Osteoblast (primary cell): Measurements from ENCODE around the gene RARB. TPM values are rescaled to one million over a fixed set of nuclear protein-coding genes. Genes with fewer than 3 reads are reported as not detected.
A peak's percentile ranks its signal among the peaks of the same experiment; 100 is the strongest.

Source experiments
- DNase-seq: peaks from one replicate; pipeline ENCODE4 v3.0.0; 2011; ENCODE audit warnings: low spot score, mixed read lengths; ENCODE audit not compliant: insufficient read length; ENCODE audit errors: missing footprints
- H2AFZ ChIP-seq: 2 replicates; pipeline ENCODE4 v1.6.0; 2011; ENCODE audit warnings: mild to moderate bottlenecking, low read length
- H3K27ac ChIP-seq: 2 replicates; pipeline ENCODE4 v1.5.1; 2011; ENCODE audit warnings: mild to moderate bottlenecking, low read depth, low read length, moderate library complexity
- H3K27me3 ChIP-seq: 2 replicates; pipeline ENCODE4 v1.6.0; 2012; ENCODE audit warnings: mild to moderate bottlenecking, control low read depth, inconsistent platforms, low read length, moderate library complexity; ENCODE audit not compliant: insufficient read depth
- H3K36me3 ChIP-seq: 2 replicates; pipeline ENCODE4 v1.5.1; 2011; ENCODE audit warnings: mild to moderate bottlenecking, low read length, control low read depth, moderate library complexity; ENCODE audit not compliant: insufficient read depth
- H3K4me1 ChIP-seq: 2 replicates; pipeline ENCODE4 v1.5.1; 2011; ENCODE audit warnings: mild to moderate bottlenecking, low read length, control low read depth, moderate library complexity; ENCODE audit not compliant: insufficient read depth
- H3K4me2 ChIP-seq: 2 replicates; pipeline ENCODE4 v1.6.0; 2011; ENCODE audit warnings: mild to moderate bottlenecking, low read length; ENCODE audit not compliant: insufficient read depth
- H3K4me3 ChIP-seq: fragments of 200-600 bp; sonication (generic); 3 replicates; pipeline ENCODE4 v1.5.1; 2012; ENCODE audit warnings: mild to moderate bottlenecking, low read length, inconsistent platforms; ENCODE audit not compliant: insufficient read depth
- H3K79me2 ChIP-seq: 2 replicates; pipeline ENCODE4 v1.6.0; 2012; ENCODE audit warnings: mild to moderate bottlenecking, low read length, control low read depth, inconsistent platforms; ENCODE audit not compliant: insufficient read depth
- H3K9me3 ChIP-seq: 2 replicates; pipeline ENCODE4 v1.5.1; 2011; ENCODE audit warnings: low read depth, low read length, control low read depth
- H4K20me1 ChIP-seq: 2 replicates; pipeline ENCODE4 v1.6.0; 2012; ENCODE audit warnings: mild to moderate bottlenecking, low read length, control low read depth; ENCODE audit not compliant: insufficient read depth
- total RNA-seq: library from RNA; depleted of rRNA; stranded (reverse); fragments of >200 nt; gene quantifications from 2 replicates; pipeline ENCODE4 v1.2.3, GENCODE V29; 2012
- TF ChIP-seq, protein P1 (sequence below): IDR thresholded peaks from 2 replicates; pipeline ENCODE4 v1.5.1; 2011; ENCODE audit warnings: mild to moderate bottlenecking, low read depth, low read length, moderate library complexity; ENCODE audit errors: extremely low read depth

RARB gene
- total RNA-seq, 1 donor, result 7.6 TPM

DNA sequence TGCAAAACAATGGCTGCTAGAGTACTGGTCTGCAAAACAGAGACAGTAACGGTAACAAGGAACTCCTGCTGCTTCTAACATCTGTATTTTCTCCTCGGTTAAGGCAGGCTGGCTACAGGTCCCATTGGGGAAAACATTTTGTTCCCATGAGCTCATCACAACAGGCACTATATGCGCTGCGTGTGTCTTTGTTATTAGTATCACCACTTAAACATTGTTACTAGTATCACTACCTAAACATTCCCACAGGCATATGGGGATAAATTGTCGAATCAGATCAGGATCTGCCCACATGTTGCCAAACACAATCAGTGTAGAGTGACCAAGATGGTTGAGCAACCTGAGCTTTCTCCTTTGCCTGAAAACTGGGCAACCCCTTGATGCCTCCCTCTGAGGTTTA, 159.5 kb downstream of the RARB start:
- no peak overlapping the region for H3K4me3 ChIP-seq
- no peaks in the 10 kb centered on the region for H3K79me2 ChIP-seq
- TF ChIP-seq, protein P1, sequence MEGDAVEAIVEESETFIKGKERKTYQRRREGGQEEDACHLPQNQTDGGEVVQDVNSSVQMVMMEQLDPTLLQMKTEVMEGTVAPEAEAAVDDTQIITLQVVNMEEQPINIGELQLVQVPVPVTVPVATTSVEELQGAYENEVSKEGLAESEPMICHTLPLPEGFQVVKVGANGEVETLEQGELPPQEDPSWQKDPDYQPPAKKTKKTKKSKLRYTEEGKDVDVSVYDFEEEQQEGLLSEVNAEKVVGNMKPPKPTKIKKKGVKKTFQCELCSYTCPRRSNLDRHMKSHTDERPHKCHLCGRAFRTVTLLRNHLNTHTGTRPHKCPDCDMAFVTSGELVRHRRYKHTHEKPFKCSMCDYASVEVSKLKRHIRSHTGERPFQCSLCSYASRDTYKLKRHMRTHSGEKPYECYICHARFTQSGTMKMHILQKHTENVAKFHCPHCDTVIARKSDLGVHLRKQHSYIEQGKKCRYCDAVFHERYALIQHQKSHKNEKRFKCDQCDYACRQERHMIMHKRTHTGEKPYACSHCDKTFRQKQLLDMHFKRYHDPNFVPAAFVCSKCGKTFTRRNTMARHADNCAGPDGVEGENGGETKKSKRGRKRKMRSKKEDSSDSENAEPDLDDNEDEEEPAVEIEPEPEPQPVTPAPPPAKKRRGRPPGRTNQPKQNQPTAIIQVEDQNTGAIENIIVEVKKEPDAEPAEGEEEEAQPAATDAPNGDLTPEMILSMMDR, result no peak
- H3K4me1 ChIP-seq, result peaks cover 19% of the 10 kb centered on the region
- no peak for DNase-seq
- H4K20me1 ChIP-seq, result no peaks in the 10 kb centered on the region
- H3K9me3 ChIP-seq, result peaks cover under 1% of the 10 kb centered on the region
- H3K36me3 ChIP-seq, result no peaks in the 10 kb centered on the region
- H3K27ac ChIP-seq, result peak overlapping the region; percentile 48
- H3K4me2 ChIP-seq, result no peak overlapping the region
- no peak overlapping the region for H2AFZ ChIP-seq
- no peaks in the 10 kb centered on the region for H3K27me3 ChIP-seq

DNA sequence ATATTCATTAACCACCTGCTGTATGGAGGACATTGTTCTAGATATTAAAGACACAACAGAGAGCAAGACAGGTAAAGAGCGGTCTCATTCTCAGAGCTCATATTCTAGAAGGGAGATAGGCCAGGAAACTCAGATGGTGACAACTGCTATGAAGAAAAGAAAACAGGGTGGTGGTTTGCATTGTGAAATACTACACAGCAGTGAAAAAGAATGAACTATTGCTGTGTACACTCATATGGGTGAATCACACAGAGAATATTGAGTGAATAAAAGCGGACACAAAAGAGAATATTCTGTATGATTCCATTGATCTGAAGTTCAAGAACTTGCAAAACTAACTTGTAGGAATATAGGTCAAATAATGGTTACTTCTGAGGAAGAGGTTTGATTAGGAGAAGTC, 159.9 kb downstream of the RARB start:
- Histone ChIP-seq H3K27ac (peak overlapping the region; percentile 48), H3K36me3 (no peaks in the 10 kb centered on the region), H3K27me3 (no peaks in the 10 kb centered on the region), H2AFZ (no peak overlapping the region), H3K4me1 (peaks cover 24% of the 10 kb centered on the region), H3K4me3 (no peak overlapping the region), H3K9me3 (no peaks in the 10 kb centered on the region), H3K4me2 (no peak overlapping the region), H4K20me1 (no peaks in the 10 kb centered on the region), H3K79me2 (no peaks in the 10 kb centered on the region)
- no peak for DNase-seq
- TF ChIP-seq, protein P1, result no peak

DNA sequence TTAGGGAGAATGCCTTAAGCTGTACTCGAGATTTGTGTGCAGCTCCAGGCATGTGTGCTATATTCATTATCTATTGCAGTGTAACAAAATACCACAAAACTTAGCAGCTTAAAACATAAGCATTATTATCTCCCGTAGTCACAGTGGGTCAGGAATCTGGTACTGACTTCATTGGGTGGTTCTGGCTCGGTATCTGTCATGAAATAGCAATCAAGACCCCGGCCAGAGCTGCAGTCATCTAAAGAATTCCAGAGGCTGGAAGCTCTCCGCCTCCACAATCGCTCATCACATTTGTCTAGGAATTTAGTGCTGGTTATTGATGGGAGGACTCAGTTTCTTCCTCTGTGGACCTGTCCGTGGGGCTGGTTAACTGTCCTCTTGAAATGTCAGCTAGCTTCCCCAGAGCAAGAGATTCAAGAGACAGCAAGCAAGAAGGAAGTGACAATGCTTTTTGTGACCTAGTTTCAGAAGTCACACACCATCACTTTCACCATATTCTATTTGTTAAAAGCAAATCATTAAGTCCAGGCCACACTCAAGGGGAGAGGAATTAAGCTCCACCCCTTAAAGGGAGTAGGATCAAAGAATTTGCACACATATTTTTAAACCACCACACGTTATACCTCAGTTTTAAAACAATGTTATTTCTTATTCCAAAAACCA, 160.5 kb downstream of the RARB start:
- peak overlapping the region; percentile 48 for H3K27ac ChIP-seq
- H3K4me2 ChIP-seq, result no peak overlapping the region
- H3K9me3 ChIP-seq, result no peaks in the 10 kb centered on the region
- TF ChIP-seq, protein P1, result no peak
- no peaks in the 10 kb centered on the region for H3K79me2 ChIP-seq
- H4K20me1 ChIP-seq, result no peaks in the 10 kb centered on the region
- no peaks in the 10 kb centered on the region for H3K27me3 ChIP-seq
- H3K36me3 ChIP-seq, result no peaks in the 10 kb centered on the region
- H2AFZ ChIP-seq, result no peak overlapping the region
- DNase-seq, result no peak
- no peak overlapping the region for H3K4me3 ChIP-seq
- peaks cover 29% of the 10 kb centered on the region for H3K4me1 ChIP-seq

DNA sequence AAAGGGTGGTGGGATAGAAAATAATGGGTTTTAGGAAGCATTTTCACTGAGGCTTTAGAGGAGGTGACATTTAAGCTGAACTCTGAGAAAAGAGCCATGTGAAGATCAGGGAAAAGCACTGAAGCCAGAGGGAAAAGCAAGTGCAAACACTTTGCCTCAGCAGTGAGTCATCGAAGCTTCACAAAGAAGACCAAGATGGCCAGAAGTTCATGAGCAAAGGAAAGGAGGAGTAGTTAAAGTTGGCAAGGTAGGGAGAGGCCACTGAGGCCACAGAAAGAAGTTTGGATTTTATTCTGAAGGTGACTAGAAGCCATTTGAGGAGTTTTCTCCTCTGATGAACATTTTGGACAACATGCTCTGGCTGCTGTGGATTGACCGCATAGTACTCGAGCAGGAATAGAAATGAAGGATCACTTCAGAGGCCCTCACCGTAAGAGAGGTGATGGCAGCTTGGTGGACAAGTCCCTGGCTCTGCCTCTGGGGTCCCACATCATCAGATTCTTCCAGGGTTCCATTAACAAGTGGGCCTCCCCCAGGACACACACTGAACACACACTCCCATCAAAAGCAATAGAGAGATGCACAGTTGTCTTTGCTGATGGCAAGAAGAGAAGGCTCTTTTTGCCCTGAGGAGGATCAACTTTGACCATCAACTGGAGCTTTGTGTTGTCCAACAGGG, 161.2 kb downstream of the RARB start:
- TF ChIP-seq, protein P1, result no peak
- no peaks in the 10 kb centered on the region for H3K9me3 ChIP-seq
- H3K27ac ChIP-seq, result peak overlapping the region; percentile 48
- H4K20me1 ChIP-seq, result no peaks in the 10 kb centered on the region
- H3K36me3 ChIP-seq, result no peaks in the 10 kb centered on the region
- no peaks in the 10 kb centered on the region for H3K79me2 ChIP-seq
- H3K27me3 ChIP-seq, result no peaks in the 10 kb centered on the region
- H3K4me1 ChIP-seq, result peaks cover 32% of the 10 kb centered on the region
- no peak overlapping the region for H2AFZ ChIP-seq
- H3K4me2 ChIP-seq, result no peak overlapping the region
- no peak for DNase-seq
- no peak overlapping the region for H3K4me3 ChIP-seq
